AG09309 (cell line): ENCODE measurements around the gene REG3A.

Experiments used
- DNase-seq: peaks from one replicate; pipeline ENCODE4 v3.0.0-alpha.2; 2010; ENCODE audit warnings: low read depth
- H3K4me3 ChIP-seq: 2 replicates; pipeline ENCODE4 v1.5.1; 2011; ENCODE audit warnings: mild to moderate bottlenecking, low read depth, low read length, moderate library complexity; ENCODE audit not compliant: control insufficient read depth
- CTCF ChIP-seq: IDR thresholded peaks from 2 replicates; pipeline ENCODE4 v1.5.1; 2011; ENCODE audit warnings: mild to moderate bottlenecking, low read depth, low read length, inconsistent platforms; ENCODE audit not compliant: insufficient read depth, control insufficient read depth; ENCODE audit errors: missing control alignments

Gene REG3A

GRCh38 chr2:79114797-79115494 is 44.6 kb downstream of the REG3A start:
- no peak for DNase-seq
- no peak overlapping the region for H3K4me3 ChIP-seq
- TF ChIP-seq CTCF: no peak

GRCh38 chr2:79112269-79112668 is 47.3 kb downstream of the REG3A start:
- H3K4me3 ChIP-seq: no peak overlapping the region
- no peak for TF ChIP-seq CTCF
- no peak for DNase-seq
